Natural killer cell (primary cell): ENCODE results near the gene USP34. TPM values are rescaled to one million over a fixed set of nuclear protein-coding genes. Genes with fewer than 3 reads are reported as not detected.

Source experiments
- ATAC-seq, 3 donors: fragments of 150-1000 bp in 2 of 3; fragments of 200-7000 bp in 1 of 3; cut with Tn5 transposase; 1 replicate in 1 of 3; 2 replicates in 2 of 3; pipeline ENCODE4 v1.10.0; 2021; ENCODE audit warnings: mild to moderate bottlenecking in 2 of 3, moderate library complexity in 2 of 3
- DNase-seq, 2 donors: peaks; one replicate each; pipeline versions ENCODE4 v3.0.0 to v3.0.0-alpha.2; 2013 to 2021; ENCODE audit warnings: mixed read lengths in 1 of 2
- H3K27ac ChIP-seq: one replicate; pipeline ENCODE4 v1.5.1; 2013; ENCODE audit warnings: mild to moderate bottlenecking, low read length
- H3K27me3 ChIP-seq: one replicate; pipeline ENCODE4 v1.6.1; 2013; ENCODE audit warnings: low read length; ENCODE audit not compliant: control insufficient read depth, insufficient read depth
- H3K36me3 ChIP-seq: one replicate; pipeline ENCODE4 v1.6.1; 2013; ENCODE audit warnings: low read length; ENCODE audit not compliant: control insufficient read depth, insufficient read depth
- H3K4me1 ChIP-seq: one replicate; pipeline ENCODE4 v1.6.1; 2013; ENCODE audit warnings: low read length; ENCODE audit not compliant: control insufficient read depth, insufficient read depth
- H3K4me3 ChIP-seq: one replicate; pipeline ENCODE4 v1.5.1; 2013; ENCODE audit warnings: low read length
- H3K9me3 ChIP-seq: one replicate; pipeline ENCODE4 v1.6.1; 2013; ENCODE audit warnings: low read length; ENCODE audit not compliant: control insufficient read depth, insufficient read depth
- H3K27ac Mint-ChIP-seq, 2 donors: one replicate each; pipeline ENCODE4 v1.8.0; 2022; ENCODE audit warnings: mild to moderate bottlenecking in 2 of 2, mixed read lengths in 2 of 2, moderate library complexity in 1 of 2
- H3K27me3 Mint-ChIP-seq, 2 donors: one replicate each; pipeline ENCODE4 v1.8.0; 2022; ENCODE audit warnings: low read depth in 2 of 2, mixed read lengths in 2 of 2
- H3K36me3 Mint-ChIP-seq: one replicate; pipeline ENCODE4 v1.8.0; 2022; ENCODE audit warnings: mixed read lengths
- H3K4me1 Mint-ChIP-seq, 2 donors: one replicate each; pipeline ENCODE4 v1.8.0; 2022; ENCODE audit warnings: mixed read lengths in 2 of 2
- H3K4me3 Mint-ChIP-seq: one replicate; pipeline ENCODE4 v1.8.0; 2022; ENCODE audit warnings: mild to moderate bottlenecking, moderate library complexity, mixed read lengths
- H3K9me3 Mint-ChIP-seq, 2 donors: one replicate each; pipeline ENCODE4 v1.8.0; 2022; ENCODE audit warnings: mixed read lengths in 2 of 2
- CTCF ChIP-seq: fragments of 200-600 bp; IDR thresholded peaks from one replicate; pipeline ENCODE4 v1.8.0; 2022; ENCODE audit warnings: antibody characterized with exemption
- WGBS: methylation state at CpG from one replicate; pipeline ENCODE4 v1.1.7; 2013; ENCODE audit warnings: missing lambda C conversion rate; ENCODE audit not compliant: insufficient coverage; 5-methylcytosine and 5-hydroxymethylcytosine counted together
- intact Hi-C: fragments of 100-400 bp; cut with micrococcal nuclease; formaldehyde crosslinking; loops from one replicate; pipeline ENCODE4 v1.14.2; 2022
- total RNA-seq, 4 donors: library from RNA; stranded (reverse); fragments of 120-200 nt in 1 of 4; gene quantifications; one replicate each; pipeline versions ENCODE4 v1.2.3 to v1.2.4, GENCODE V29; 2013 to 2022

Gene USP34
- total RNA-seq, 3 donors from 2014 or later (not counting 1 experiment from before 2014, with no cell fraction given), result 184 to 204 (median 199) TPM

- H3K9me3 ChIP-seq, result no peaks in the 10 kb centered on the region
- no peak for DNase-seq
- peak overlapping the region in 1 of 2 donors; percentile 63 for H3K27ac Mint-ChIP-seq
- H3K4me1 Mint-ChIP-seq, result peaks cover 11 to 15% of the 10 kb centered on the region in 2 donors
- no peak for TF ChIP-seq CTCF
- no peak overlapping the region for H3K4me3 Mint-ChIP-seq
- H3K27ac ChIP-seq, result no peak overlapping the region
- intact Hi-C loops, result no loop called here
- no peaks in the 10 kb centered on the region for H3K9me3 Mint-ChIP-seq
- H3K36me3 ChIP-seq, result peaks cover 46% of the 10 kb centered on the region
- no peak overlapping the region for H3K4me3 ChIP-seq
- no peaks in the 10 kb centered on the region for H3K27me3 Mint-ChIP-seq
- H3K27me3 ChIP-seq, result no peaks in the 10 kb centered on the region
- 74% methylated on average over 8 of the region's 8 CpGs for WGBS
- no peaks in the 10 kb centered on the region for H3K36me3 Mint-ChIP-seq
- no peaks in the 10 kb centered on the region for H3K4me1 ChIP-seq
- ATAC-seq, result peak in 1 of 3 donors; percentile 71
These were observed 182.6 kb downstream of the USP34 start for GRCh38 chr2:61288070-61288841.

- Histone ChIP-seq H3K9me3 (no peaks in the 10 kb centered on the region), H3K27ac (no peak overlapping the region), H3K36me3 (peaks cover 49% of the 10 kb centered on the region), H3K27me3 (no peaks in the 10 kb centered on the region), H3K4me1 (no peaks in the 10 kb centered on the region), H3K4me3 (no peak overlapping the region)
- no peak for ATAC-seq
- H3K27ac Mint-ChIP-seq, result peak overlapping the region; percentile 24 to 63
- WGBS, result 100% methylated on average over 4 of the region's 4 CpGs
- no peak for TF ChIP-seq CTCF
- no peak overlapping the region for H3K4me3 Mint-ChIP-seq
- no peaks in the 10 kb centered on the region for H3K36me3 Mint-ChIP-seq
- peaks cover 11 to 15% of the 10 kb centered on the region in 2 donors for H3K4me1 Mint-ChIP-seq
- no peak for DNase-seq
- intact Hi-C loops, result no loop called here
- H3K27me3 Mint-ChIP-seq, result no peaks in the 10 kb centered on the region
- no peaks in the 10 kb centered on the region for H3K9me3 Mint-ChIP-seq
These were observed 183.6 kb downstream of the USP34 start for GRCh38 chr2:61287254-61287653.

GRCh38 chr2:61283443-61284160 is 187.3 kb downstream of the USP34 start:
- no CpG with 5 or more reads among the region's 1 CpG for WGBS
- H3K27ac ChIP-seq, result no peak overlapping the region
- Mint-ChIP-seq H3K27ac (no peak overlapping the region), H3K27me3 (no peaks in the 10 kb centered on the region), H3K36me3 (no peaks in the 10 kb centered on the region), H3K9me3 (no peaks in the 10 kb centered on the region), H3K4me1 (peaks cover 6% of the 10 kb centered on the region in 2 donors), H3K4me3 (no peak overlapping the region)
- H3K36me3 ChIP-seq, result peaks cover 57% of the 10 kb centered on the region
- TF ChIP-seq CTCF, result no peak
- intact Hi-C loops, result no loop called here
- no peaks in the 10 kb centered on the region for H3K27me3 ChIP-seq
- H3K9me3 ChIP-seq, result no peaks in the 10 kb centered on the region
- no peak for ATAC-seq
- DNase-seq, result no peak
- no peak overlapping the region for H3K4me3 ChIP-seq
- no peaks in the 10 kb centered on the region for H3K4me1 ChIP-seq
